ENCODE measurements around the gene TGFA. TPM values are rescaled to one million over a fixed set of nuclear protein-coding genes. Genes with fewer than 3 reads are reported as not detected.

Gene TGFA
- total RNA-seq, 1 experiment from 2014 or later: 2.5 TPM

- TF ChIP-seq FOXJ3 (CRISPR knock-in tag; IDR thresholded peaks at IDR 0.05; ENCODE audit: borderline replicate concordance) (no peak), ZNF281 (CRISPR knock-in tag; IDR thresholded peaks at IDR 0.05) (no peak), ZNF423 (CRISPR knock-in tag; IDR thresholded peaks at IDR 0.05) (no peak), FOXP1 (CRISPR knock-in tag; IDR thresholded peaks at IDR 0.05; ENCODE audit: borderline replicate concordance) (no peak)
- ChIA-PET POLR2A (no interaction called here), CTCF (no interaction called here)
- Mint-ChIP-seq H3K36me3 (no peaks in the 10 kb centered on the region), H3K4me3 (no peak overlapping the region), H3K9me3 (no peaks in the 10 kb centered on the region), H3K4me1 (peaks cover 10% of the 10 kb centered on the region), H3K27ac (no peak overlapping the region), H3K27me3 (ENCODE audit: low read depth) (peaks cover 34% of the 10 kb centered on the region)
- no peak for DNase-seq (ENCODE audit: low spot score)
- no peak for ATAC-seq
Observed at GRCh38 chr2:70474256-70474848, 79.3 kb downstream of the TGFA start.

GRCh38 chr2:70473101-70473722, 80.4 kb downstream of the TGFA start:
- Mint-ChIP-seq H3K4me1 (peaks cover 10% of the 10 kb centered on the region), H3K27me3 (ENCODE audit: low read depth) (peaks cover 33% of the 10 kb centered on the region), H3K4me3 (no peak overlapping the region), H3K36me3 (no peaks in the 10 kb centered on the region), H3K9me3 (no peaks in the 10 kb centered on the region), H3K27ac (no peak overlapping the region)
- ChIA-PET POLR2A (no interaction called here), CTCF (interaction anchor here (0.9 to 1.4 kb wide), 3 partner anchors 144 to 172 kb away, joined by 3 to 5 read pairs (median 3); no protein-coding TSS in a partner anchor)
- no peak for ATAC-seq
- TF ChIP-seq ZMAT4 (CRISPR knock-in tag; IDR thresholded peaks at IDR 0.05) (no peak), ZNF138 (CRISPR knock-in tag; conservative IDR thresholded peaks at IDR 0.05) (no peak), NR2C2 (CRISPR knock-in tag; IDR thresholded peaks at IDR 0.05) (no peak), SMAD4 (CRISPR knock-in tag; IDR thresholded peaks at IDR 0.05) (no peak), ZNF423 (CRISPR knock-in tag; IDR thresholded peaks at IDR 0.05) (no peak), IRF2 (CRISPR knock-in tag; IDR thresholded peaks at IDR 0.05; ENCODE audit: borderline replicate concordance, low read depth) (no peak), RORB (CRISPR knock-in tag; IDR thresholded peaks at IDR 0.05) (no peak)
- DNase-seq (ENCODE audit: low spot score): no peak

GRCh38 chr2:70472221-70472890, 81.3 kb downstream of the TGFA start:
- CTCF ChIA-PET: interaction anchor here (0.9 to 1.7 kb wide), 4 partner anchors 12 to 173 kb away, joined by 3 to 6 read pairs (median 4); no protein-coding TSS in a partner anchor
- Mint-ChIP-seq H3K9me3 (no peaks in the 10 kb centered on the region), H3K27me3 (ENCODE audit: low read depth) (peaks cover 38% of the 10 kb centered on the region), H3K4me3 (no peak overlapping the region), H3K4me1 (peaks cover 4% of the 10 kb centered on the region; the same call in 1 of the 2 replicates), H3K27ac (no peak overlapping the region), H3K36me3 (no peaks in the 10 kb centered on the region)
- POLR2A ChIA-PET: no interaction called here
- DNase-seq (ENCODE audit: low spot score): no peak
- no peak for TF ChIP-seq MLX (CRISPR knock-in tag; IDR thresholded peaks at IDR 0.05)
- TF ChIP-seq SMAD3 (CRISPR knock-in tag; IDR thresholded peaks at IDR 0.05; ENCODE audit: borderline replicate concordance): no peak
- peak; percentile 83 for TF ChIP-seq ZNF423 (CRISPR knock-in tag; IDR thresholded peaks at IDR 0.05)
- ATAC-seq: no peak

GRCh38 chr2:70471129-70471528, 82.5 kb downstream of the TGFA start:
- H3K4me3 Mint-ChIP-seq: no peak overlapping the region
- H3K36me3 Mint-ChIP-seq: no peaks in the 10 kb centered on the region
- ChIA-PET CTCF (interaction anchor here (1.0 to 1.7 kb wide), 2 partner anchors 11 to 314 kb away, joined by 3 to 6 read pairs; no protein-coding TSS in a partner anchor), POLR2A (no interaction called here)
- H3K27me3 Mint-ChIP-seq (ENCODE audit: low read depth): peaks cover 45% of the 10 kb centered on the region
- H3K4me1 Mint-ChIP-seq: peaks cover 4% of the 10 kb centered on the region; the same call in 1 of the 2 replicates
- no peak for TF ChIP-seq NR2C2 (CRISPR knock-in tag; IDR thresholded peaks at IDR 0.05)
- no peak for DNase-seq (ENCODE audit: low spot score)
- no peak overlapping the region for H3K27ac Mint-ChIP-seq
- H3K9me3 Mint-ChIP-seq: peaks cover 5% of the 10 kb centered on the region; the same call in 1 of the 2 replicates
- ATAC-seq: no peak

All from WTC11 (cell line).